ENCODE results near the gene LITAF.
"Not testable (repeated sequence)": the region's sequence is repeated elsewhere in the genome, so short reads cannot be mapped to it uniquely, and the experiment has no call there.

The LITAF gene

DNA sequence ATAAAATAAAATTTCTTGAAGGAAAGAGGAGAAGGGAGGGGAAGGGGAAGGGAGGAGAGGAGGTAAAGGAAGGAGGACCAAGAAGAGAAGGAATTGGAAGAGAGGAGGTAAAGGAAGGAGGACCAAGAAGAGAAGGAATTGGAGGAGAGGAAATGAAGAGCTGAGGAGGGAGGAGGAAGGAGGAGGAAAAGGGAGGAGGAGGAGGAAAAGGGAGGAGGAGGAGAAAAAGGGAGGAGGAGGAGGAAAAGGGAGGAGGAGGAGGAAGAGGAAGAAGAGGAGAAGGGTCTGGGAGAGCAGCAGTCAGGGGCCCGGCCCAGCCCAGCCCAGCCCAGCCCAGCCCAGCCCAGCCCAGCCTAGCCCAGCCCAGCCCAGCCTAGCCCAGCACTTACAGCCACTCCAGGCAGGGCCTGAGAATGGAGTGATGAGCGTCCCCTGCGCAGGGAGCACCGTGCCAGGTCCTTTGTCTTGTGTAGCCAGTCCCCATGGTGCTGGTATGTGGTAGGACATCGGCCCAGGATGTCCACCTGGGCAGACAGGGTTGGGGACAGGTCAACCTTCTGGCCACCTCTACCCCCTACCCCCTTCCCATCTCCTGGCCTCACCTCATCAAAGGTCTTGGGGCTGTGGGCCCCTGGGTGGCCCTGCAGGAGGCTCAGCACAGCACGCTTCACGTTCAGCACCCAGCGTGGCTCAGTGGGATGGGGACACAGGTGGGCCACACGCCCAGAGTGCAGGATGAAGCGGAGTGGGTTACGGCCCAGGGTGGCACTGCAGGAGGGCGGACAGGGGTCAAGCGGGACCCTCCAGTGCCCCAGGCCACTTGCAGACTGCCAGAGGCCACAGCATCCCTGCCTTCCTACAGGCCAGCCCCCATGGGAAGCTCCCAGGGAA lies 70.9 kb downstream of the LITAF start:
- DNase-seq (ENCODE audit: low read depth in 2 of 2) = no peak

DNA sequence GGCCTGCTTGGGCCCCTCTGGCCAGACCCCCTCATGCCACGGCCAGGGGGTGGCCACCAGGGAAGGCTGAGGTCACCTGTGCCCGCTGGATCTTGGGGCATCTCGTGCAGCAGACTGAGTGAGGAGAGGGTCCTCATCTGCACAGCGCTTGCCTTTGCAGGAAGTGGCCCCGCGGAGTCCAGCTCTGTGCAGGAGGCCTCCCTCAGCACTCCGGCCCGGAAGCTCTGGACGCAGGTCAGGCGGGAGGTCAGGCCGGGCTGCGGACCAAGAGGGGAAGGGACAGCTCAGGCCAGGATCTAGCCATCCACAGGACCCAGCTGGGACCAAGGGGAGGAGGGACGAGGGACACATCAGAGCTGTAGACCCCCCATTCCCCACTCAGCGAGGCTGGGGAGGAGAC lies 72.4 kb downstream of the LITAF start:
- no peak for DNase-seq (ENCODE audit: low read depth in 2 of 2)

DNA sequence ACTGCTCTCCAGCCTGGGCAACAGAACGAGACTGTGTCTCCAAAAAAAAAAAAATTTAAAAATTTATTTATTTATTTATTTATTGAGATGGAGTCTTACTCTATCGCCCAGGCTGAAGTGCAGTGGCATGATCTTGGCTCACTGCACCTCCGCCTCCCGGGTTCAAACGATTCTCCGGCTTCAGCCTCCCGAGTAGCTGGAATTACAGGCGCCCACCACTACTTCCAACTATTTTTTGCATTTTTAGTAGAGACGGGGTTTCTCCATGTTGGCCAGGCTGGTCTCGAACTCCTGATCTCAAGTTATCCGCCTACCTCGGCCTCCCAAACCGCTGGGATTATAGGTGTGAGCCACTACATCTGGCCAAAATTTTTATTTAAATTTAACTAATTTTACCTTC lies 73.4 kb downstream of the LITAF start:
- not testable (repeated sequence) for DNase-seq (ENCODE audit: low read depth in 2 of 2)

DNA sequence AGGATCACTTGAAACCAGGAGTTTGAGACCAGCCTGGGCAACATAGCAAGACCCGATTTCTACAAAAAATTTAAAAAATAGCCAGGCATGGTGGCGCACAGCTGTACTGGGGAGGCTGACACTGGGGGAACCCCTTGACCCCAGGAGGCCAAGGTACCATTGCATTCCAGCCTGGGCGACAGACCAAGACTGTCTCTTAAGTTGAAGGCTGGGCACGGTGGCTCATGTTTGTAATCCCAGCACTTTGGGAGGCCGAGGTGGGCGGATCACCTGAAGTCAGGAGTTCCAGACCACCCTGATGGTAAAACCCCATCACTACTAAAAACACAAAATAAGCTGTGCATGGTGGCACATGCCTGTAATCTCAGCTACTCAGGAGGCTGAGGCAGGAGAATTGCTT lies 74.9 kb downstream of the LITAF start:
- DNase-seq (ENCODE audit: low read depth in 2 of 2) = no peak

DNA sequence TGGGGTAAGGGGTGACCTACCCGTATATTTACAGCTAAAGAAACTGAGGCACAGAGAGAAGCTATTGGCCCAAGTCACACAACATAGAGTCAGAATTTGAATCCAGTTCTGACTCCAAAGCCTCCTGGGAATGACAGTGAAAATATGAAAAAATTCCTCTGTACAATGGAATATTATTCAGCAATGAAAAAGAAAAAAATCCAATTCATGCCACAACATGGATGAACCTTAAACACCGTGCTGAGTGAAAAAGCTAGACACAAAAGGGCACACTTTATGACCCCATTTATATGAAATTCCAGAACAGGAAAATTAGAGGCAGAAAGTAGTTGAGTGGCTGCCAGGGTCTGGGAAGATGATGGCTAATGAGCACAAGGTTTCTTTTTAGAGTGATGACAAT lies 75.4 kb downstream of the LITAF start:
- DNase-seq (ENCODE audit: low read depth in 2 of 2) = no peak

DNA sequence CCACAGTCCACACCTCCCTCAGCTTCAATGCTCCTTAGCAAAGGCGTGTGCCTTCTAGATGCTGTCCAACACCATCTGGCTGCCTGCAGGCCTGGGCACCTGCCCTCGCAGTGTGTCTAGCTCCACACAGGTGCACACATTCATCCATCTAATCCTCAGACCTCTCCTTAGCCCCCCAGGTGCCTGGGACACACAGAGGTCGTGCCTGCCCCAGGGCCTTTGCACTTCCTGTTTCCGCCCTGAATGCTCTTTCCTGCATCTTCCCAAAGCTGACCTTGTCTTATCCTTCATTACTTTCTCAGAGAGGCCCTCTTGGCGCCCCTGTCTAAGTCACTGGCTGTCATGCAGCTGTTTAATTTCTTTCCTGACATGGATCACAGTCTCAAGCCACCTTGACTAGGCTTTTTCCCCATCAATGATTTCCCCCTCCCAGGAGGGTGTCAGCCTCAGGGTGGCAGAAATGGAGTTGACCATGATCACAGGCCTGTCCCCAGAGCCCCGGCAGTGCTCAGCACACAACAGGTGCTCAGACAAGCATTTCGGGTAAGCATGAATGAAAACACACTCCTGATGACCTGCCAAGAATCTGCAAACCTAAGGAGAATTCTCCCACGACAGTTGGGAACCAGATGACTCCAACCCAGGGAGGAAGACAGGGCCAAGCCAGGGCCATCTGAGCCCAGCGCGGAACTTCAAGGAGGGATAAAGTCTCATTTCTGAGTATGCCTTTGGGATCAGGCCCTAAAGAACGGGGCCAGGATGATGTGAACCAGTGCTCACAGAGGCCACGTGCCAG lies 76.3 kb downstream of the LITAF start:
- DNase-seq (ENCODE audit: low read depth in 2 of 2) = no peak

DNA sequence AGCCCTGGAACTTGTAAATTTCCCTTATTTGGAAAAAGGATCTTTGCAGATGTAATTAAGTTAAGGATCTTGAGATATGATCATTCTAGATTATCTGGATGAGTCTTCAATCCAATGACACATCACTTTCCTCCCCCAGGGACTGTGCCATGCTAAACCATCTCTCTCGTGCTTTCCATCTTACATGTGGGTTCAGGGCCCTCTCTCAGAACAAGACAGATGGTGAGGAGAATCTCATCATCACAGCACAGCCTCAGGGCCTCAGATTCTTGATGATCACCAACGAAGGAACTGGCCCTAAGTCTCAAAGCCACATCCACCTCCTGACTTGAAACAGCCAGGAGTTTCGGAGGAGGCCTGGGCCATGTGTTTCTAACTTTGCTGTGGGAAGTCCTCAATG lies 78.7 kb downstream of the LITAF start:
- DNase-seq (ENCODE audit: low read depth in 2 of 2) = no peak

DNA sequence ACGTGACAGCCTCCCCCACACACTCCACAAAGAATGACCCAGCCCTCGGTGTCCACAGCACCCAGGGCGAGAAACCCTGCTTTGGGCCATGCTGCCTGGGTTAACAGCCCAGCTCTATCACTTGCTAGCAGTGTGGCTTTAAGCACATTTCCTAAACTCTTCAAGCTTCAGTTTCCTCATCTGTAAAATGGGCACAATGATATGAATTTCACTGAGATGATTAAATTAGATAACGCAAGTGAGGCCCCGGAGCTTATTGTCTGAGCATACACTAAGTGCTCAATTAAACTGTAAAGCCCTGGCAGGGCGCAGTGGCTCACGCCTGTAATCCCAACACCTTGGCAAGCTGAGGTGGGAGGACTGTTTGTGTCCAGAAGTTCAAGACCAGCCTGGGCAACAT lies 79.4 kb downstream of the LITAF start:
- no peak for DNase-seq (ENCODE audit: low read depth in 2 of 2)

DNA sequence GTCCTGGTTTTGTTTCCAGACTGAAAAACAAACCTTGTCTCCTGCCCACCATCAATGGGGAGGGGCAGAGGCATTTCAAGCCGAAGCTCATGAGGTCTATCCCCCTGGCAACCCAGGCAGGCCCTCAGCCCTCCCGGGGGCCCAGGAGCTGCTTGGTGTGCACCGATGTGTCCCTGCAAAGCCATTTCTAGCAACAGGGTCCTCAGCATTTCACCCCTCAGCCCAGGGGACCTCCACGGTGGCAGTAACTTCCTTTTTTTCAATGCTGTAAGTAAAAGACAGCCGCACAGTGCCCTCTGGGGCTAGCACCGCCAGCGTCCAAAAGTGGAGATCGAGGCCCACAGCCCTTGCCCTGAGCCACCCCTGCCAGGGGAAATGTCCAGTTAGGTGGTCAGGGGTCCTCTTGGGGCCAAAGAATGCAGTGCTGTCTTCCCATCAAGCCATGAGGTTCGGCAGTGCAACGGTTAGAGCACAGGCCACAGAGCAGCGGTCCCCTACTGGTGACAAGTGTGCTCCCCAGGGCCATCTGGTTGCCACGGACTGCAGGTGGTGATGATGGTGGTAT lies 79.9 kb downstream of the LITAF start:
- no peak for DNase-seq (ENCODE audit: low read depth in 2 of 2)

DNA sequence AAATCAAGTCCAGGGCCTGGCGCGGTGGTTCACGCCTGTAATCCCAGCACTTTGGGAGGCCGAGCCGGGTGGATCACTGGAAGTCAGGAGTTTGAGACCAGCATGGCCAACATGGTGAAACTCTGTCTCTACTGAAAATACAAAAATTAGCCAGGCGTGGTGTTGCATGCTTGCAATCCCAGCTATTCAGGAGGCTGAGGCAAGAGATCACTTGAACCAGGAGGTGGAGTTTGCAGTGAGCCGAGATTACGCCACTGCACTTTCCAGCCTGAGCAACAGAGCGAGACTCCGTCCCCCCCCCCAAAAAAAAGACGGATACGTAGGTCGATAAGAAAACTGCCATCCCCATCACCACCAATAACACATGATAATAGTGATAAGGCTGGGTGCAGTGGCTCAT lies 82.5 kb downstream of the LITAF start:
- DNase-seq (ENCODE audit: low read depth in 2 of 2) = not testable (repeated sequence)

DNA sequence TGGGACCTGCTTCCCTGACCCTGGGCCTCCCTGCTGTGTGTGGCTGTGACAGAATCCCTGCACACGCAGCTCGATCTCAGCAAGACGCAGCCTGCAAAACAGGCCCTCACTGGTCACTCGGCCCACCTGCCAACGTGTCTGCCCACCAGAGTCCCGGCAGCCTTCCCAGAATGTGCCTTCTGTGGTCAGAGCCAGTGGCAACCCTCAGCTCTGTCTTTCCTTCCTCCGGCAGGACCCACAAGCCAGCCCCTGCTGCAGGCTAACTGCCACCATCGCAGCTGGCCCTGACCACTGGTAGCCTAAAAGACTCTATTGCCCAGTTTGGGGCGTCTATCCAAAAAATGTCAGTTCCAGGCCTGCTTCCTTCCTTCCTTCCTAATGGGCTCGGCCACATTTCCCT lies 83.2 kb downstream of the LITAF start:
- no peak for DNase-seq (ENCODE audit: low read depth in 2 of 2)

DNA sequence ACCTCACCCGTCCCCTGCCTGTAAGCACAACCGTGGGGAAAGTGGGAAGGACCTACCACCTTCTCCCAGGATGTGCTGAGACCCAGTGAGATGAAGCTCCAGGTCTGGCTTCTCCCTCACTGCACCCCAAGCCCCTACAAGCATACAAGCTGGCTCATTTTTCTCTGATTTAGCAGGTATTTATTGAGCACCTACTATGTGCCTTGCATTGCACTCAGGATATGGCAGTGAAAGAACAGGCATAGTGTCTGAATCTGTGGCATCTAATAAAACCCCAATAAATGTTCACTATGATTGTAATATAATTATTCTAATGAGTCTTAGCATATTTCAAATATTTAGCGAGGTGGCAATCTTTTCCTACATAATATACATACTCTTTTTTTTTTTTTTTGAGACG lies 84.5 kb downstream of the LITAF start:
- no peak for DNase-seq (ENCODE audit: low read depth in 2 of 2)

DNA sequence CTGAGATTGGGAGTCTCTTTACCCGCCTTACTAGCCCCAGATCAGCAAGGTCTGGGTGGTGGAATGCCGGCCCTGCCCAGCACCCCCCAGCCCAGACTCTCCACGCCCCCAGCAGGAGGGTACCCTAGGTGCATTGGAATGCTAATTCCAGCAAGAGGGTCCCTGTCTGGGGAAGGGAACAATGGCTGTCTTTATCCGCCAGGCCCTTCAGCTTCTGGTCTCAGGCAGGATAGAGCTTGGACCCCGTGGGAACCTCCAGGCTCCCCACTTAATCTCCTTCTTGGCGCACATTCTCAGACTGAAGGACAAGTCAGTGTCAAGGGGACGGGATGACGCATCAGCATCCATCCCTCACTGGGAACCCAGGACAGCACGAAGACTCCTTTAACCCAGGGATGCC lies 85.1 kb downstream of the LITAF start:
- DNase-seq (ENCODE audit: low read depth in 2 of 2) = no peak

DNA sequence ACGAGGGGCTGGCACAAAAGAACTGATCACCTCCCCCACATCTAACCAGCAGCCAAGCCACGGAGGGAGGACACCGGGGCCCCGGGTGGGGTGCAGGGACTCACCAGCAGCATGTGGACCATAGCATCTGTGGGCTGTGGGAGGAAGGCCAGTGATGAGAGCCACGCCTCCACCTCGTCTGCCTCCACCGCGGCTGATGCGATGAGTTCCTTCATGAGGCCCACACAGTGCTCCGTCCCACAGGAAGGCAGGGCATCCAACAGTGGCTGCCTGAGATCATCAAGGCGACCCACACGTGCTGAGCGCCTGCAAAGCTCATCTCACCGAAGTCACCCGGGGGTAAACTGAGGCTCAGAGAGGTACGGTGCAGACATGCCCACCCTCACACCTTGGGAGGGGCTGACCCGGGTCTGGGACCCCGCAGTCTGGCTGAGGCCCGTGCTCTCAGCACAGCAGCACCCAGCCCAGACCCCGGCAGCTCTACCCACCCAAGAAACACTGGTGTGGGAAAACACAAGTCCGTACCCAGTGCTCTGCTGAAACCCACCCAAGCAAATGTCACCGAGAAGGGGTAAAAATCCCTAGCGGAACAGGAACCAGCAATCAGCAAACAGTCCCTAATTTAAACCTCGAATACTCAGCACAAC lies 85.9 kb downstream of the LITAF start:
- DNase-seq (ENCODE audit: low read depth in 2 of 2) = no peak

DNA sequence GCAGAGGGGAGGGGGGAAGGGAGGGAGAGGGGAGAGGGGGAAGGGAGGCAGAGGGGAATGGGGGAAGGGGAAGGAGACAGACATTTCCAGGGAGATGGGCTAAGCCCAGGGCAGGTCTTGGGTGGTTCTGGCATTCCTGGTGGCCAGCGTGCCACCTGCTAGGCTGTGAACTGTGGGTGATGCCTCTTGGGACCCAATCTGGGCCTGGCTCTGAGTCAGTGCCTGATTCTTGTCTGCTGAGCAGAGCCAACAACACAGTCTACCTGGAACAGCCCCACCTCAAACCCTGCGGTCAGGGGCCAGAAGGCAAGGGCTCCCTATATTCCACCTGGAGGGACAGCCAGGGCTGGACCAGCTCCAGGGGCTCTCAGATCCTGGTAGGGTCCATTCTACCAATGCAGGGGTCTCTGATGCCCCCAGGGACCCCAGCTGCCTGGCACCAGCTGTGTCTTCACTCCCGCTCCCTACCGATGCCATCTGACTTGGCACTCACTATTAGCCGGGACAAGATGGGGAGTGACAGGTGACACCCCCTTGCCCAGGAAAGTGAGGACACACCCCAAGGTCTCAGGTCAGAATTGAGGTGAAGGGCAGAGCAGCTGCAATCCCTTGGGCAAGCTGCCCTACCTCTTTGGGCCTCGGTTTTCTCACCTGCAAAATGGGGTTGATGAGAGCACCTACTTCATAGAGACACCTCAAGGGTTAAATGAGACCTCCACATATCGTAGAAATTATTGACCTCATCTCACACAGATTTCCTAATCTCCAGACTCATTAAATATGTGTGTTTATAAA lies 87.2 kb downstream of the LITAF start:
- DNase-seq (ENCODE audit: low read depth in 2 of 2) = no peak

DNA sequence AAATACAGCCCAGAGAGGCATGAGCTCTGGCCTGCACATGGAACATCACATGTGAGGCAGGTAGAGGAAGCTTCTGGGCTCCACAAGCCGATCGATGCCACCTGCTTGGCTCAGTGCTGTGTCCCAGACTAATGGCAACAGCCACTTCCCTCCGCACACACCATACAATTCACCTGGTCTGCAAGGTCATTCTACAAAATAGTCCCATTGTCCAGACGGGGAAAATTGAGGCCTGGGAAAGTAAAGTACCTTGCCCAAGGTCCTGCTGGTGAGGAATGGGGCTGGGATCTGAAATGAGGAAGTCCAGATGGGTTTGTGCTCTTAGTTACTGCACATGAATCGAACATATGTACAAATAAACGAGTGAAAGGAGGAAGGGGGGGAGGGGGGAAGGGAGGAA lies 88.0 kb downstream of the LITAF start:
- DNase-seq (ENCODE audit: low read depth in 2 of 2) = no peak

DNA sequence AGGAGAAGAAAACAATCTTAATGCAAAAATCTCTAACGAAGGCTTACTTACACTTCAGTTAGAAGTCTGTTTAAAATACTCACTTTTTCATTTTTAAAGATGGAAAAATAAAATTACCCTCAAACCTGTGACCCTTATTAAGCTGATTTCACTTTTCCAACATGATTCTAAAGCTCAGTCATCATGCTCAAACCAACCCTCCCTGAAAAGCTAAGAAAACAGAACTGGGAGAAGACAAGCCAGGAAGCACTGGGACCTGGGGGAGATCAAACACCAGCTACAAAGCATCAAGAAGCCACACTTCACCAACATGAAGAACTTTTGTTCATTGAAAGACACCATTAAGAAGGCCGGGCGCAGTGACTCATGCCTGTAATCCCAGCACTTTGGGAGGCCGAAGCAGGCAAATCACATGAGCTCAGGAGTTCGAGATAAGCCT lies 88.8 kb downstream of the LITAF start:
- DNase-seq (ENCODE audit: low read depth in 2 of 2) = no peak
